ENCODE results near the gene TMEM63C. TPM values are rescaled to one million over a fixed set of nuclear protein-coding genes. Genes with fewer than 3 reads are reported as not detected.

TMEM63C gene
- total and polyA plus RNA-seq, 2 experiments from 2014 or later: 0.36 to 1.1 TPM

GRCh38 chr14:77241955-77242354, 60.4 kb downstream of the TMEM63C start:
- H3K4me1 ChIP-seq (ENCODE audit: low read depth): no peaks in the 10 kb centered on the region
- no peaks in the 10 kb centered on the region for H3K27me3 ChIP-seq
- no peak overlapping the region for H3K4me3 ChIP-seq
- no peaks in the 10 kb centered on the region for H3K9me3 ChIP-seq (ENCODE audit: low read depth)
- no peak overlapping the region for H3K27ac ChIP-seq
- TF ChIP-seq, protein P1, sequence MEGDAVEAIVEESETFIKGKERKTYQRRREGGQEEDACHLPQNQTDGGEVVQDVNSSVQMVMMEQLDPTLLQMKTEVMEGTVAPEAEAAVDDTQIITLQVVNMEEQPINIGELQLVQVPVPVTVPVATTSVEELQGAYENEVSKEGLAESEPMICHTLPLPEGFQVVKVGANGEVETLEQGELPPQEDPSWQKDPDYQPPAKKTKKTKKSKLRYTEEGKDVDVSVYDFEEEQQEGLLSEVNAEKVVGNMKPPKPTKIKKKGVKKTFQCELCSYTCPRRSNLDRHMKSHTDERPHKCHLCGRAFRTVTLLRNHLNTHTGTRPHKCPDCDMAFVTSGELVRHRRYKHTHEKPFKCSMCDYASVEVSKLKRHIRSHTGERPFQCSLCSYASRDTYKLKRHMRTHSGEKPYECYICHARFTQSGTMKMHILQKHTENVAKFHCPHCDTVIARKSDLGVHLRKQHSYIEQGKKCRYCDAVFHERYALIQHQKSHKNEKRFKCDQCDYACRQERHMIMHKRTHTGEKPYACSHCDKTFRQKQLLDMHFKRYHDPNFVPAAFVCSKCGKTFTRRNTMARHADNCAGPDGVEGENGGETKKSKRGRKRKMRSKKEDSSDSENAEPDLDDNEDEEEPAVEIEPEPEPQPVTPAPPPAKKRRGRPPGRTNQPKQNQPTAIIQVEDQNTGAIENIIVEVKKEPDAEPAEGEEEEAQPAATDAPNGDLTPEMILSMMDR (IDR thresholded peaks at IDR 0.05; ENCODE audit: low read depth, low read length): no peak
- H3K36me3 ChIP-seq: no peaks in the 10 kb centered on the region
- peak; percentile 2 to 37 for DNase-seq (ENCODE audit: low read depth in 1 of 2, low spot score in 1 of 2)

DNA sequence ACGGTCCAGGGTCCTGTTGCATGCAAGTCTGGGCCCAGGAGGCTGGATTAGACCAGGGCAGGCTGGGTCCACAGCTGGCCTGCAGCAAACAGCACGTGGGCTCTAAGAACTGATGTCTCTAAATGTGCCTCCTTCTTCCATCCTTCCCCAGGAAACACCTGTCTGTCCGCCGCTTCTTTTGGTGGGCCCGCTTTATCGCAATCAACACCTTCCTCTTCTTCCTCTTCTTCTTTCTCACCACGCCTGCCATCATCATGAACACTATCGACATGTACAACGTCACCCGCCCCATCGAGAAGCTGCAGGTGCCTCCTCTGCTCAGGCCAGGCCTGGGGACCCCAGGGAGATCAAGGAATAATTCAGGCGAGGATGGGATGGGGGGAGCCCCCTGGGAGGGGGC, 61.2 kb downstream of the TMEM63C start:
- Histone ChIP-seq H3K9me3 (ENCODE audit: low read depth) (no peaks in the 10 kb centered on the region), H3K4me1 (ENCODE audit: low read depth) (no peaks in the 10 kb centered on the region), H3K27ac (no peak overlapping the region), H3K36me3 (no peaks in the 10 kb centered on the region), H3K4me3 (no peak overlapping the region), H3K27me3 (no peaks in the 10 kb centered on the region)
- TF ChIP-seq, protein P1 (IDR thresholded peaks at IDR 0.05; ENCODE audit: low read depth, low read length): no peak
- no peak for DNase-seq (ENCODE audit: low read depth in 1 of 2, low spot score in 1 of 2)

DNA sequence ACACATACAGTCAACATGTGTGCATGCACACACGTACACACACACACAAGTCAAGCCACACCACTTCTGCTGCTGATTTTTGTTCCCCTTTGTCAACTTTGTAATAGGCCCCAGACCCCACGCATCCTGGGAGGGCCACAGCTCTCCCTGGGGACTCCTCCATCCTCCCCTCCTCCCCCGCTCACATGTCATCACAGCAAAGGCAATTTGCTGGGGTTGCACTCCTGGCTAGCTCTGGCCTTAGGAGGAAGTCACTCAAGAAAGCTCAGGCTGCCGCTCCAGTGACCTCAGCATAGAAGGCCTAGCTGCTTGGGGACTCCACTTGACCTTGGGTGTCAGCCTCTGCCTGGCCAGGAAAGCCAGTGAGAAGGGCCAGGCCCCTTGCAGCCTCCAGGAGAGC, 62.3 kb downstream of the TMEM63C start:
- Histone ChIP-seq H3K27me3 (no peaks in the 10 kb centered on the region), H3K4me3 (no peak overlapping the region), H3K9me3 (ENCODE audit: low read depth) (no peaks in the 10 kb centered on the region), H3K36me3 (no peaks in the 10 kb centered on the region), H3K27ac (no peak overlapping the region), H3K4me1 (ENCODE audit: low read depth) (no peaks in the 10 kb centered on the region)
- DNase-seq (ENCODE audit: low read depth in 1 of 2, low spot score in 1 of 2): no peak
- TF ChIP-seq, protein P1 (IDR thresholded peaks at IDR 0.05; ENCODE audit: low read depth, low read length): no peak

GRCh38 chr14:77245820-77246219, 64.2 kb downstream of the TMEM63C start:
- no peak for DNase-seq (ENCODE audit: low read depth in 1 of 2, low spot score in 1 of 2)
- Histone ChIP-seq H3K27me3 (no peaks in the 10 kb centered on the region), H3K4me1 (ENCODE audit: low read depth) (no peaks in the 10 kb centered on the region), H3K9me3 (ENCODE audit: low read depth) (no peaks in the 10 kb centered on the region), H3K4me3 (no peak overlapping the region), H3K27ac (no peak overlapping the region), H3K36me3 (no peaks in the 10 kb centered on the region)
- TF ChIP-seq, protein P1 (IDR thresholded peaks at IDR 0.05; ENCODE audit: low read depth, low read length): no peak

DNA sequence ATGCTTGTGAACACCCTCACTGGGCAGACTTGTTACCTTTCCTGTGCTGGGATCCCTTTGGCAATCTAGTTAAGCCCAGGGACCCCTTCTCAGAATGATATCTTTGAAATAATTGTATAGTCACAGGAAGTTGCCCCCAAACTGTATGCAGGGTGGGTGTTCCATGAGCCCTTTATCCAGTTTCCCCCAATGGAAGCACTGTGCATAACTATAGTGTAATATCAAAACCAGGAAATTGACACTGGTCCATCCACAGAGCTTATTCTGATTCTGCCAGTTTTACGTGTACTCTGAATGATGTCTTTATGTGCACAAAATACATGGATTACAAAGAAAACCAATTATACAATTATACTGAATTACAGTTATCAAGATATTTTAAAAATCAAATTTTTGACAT, 65.2 kb downstream of the TMEM63C start:
- TF ChIP-seq, protein P1 (IDR thresholded peaks at IDR 0.05; ENCODE audit: low read depth, low read length): no peak
- no peak for DNase-seq (ENCODE audit: low read depth in 1 of 2, low spot score in 1 of 2)
- no peak overlapping the region for H3K27ac ChIP-seq
- no peaks in the 10 kb centered on the region for H3K36me3 ChIP-seq
- no peaks in the 10 kb centered on the region for H3K4me1 ChIP-seq (ENCODE audit: low read depth)
- H3K9me3 ChIP-seq (ENCODE audit: low read depth): no peaks in the 10 kb centered on the region
- H3K27me3 ChIP-seq: no peaks in the 10 kb centered on the region
- H3K4me3 ChIP-seq: no peak overlapping the region

GRCh38 chr14:77248666-77249065, 67.1 kb downstream of the TMEM63C start:
- Histone ChIP-seq H3K36me3 (no peaks in the 10 kb centered on the region), H3K27ac (no peak overlapping the region), H3K9me3 (ENCODE audit: low read depth) (no peaks in the 10 kb centered on the region), H3K4me3 (no peak overlapping the region), H3K27me3 (no peaks in the 10 kb centered on the region), H3K4me1 (ENCODE audit: low read depth) (no peaks in the 10 kb centered on the region)
- TF ChIP-seq, protein P1 (IDR thresholded peaks at IDR 0.05; ENCODE audit: low read depth, low read length): no peak
- DNase-seq (ENCODE audit: low read depth in 1 of 2, low spot score in 1 of 2): no peak
